Hepatocyte (in vitro differentiated cells): ENCODE results near the gene PUS7.

Source experiments
- CTCF ChIP-seq: fragments of 200-600 bp; sonication (generic); IDR thresholded peaks from 2 replicates; pipeline ENCODE4 v1.5.1; 2016; ENCODE audit warnings: antibody characterized with exemption, mild to moderate bottlenecking; ENCODE audit not compliant: poor library complexity
- EZH2phosphoT487 ChIP-seq: fragments of 200-600 bp; sonication (generic); IDR thresholded peaks from one replicate; pipeline ENCODE4 v1.6.1; 2018; ENCODE audit warnings: antibody characterized with exemption, mild to moderate bottlenecking, low read depth, moderate library complexity; ENCODE audit not compliant: unreplicated experiment, severe bottlenecking

- TF ChIP-seq CTCF, result no peak
- TF ChIP-seq EZH2phosphoT487, result no peak
Observed at GRCh38 chr7:105521717-105522463, at the start of gene PUS7.
